HG02798 (cell line): ENCODE data around the gene GMPR.
"Not testable (repeated sequence)": the region's sequence is repeated elsewhere in the genome, so short reads cannot be mapped to it uniquely, and the experiment has no call there.

ENCODE experiments used
- ATAC-seq: cut with Tn5 transposase; IDR thresholded peaks from one replicate; pipeline ENCODE4 v1.9.1; 2021; ENCODE audit warnings: mild to moderate bottlenecking; ENCODE audit not compliant: unreplicated experiment, poor library complexity

Gene GMPR

DNA sequence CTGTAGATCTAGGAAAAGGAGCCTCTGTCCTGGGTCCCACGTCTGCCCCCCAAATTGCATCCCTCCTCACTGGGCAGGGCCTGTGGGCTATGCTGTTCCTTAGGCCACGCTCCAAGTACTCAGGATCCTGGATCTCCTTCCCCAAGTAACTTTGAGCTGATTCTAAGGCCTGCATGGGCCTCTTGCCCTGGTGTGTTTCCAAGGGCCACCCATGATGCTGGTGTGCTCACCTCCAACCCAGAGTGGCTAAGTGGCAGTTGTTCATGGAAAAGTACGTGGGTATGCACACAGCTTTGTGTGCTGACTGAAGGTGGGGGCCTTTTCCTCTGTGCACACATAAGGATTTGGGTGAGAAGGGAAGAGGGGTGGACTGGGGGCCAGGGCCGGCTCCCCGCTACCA lies 5.3 kb downstream of the GMPR start:
- no peak for ATAC-seq

DNA sequence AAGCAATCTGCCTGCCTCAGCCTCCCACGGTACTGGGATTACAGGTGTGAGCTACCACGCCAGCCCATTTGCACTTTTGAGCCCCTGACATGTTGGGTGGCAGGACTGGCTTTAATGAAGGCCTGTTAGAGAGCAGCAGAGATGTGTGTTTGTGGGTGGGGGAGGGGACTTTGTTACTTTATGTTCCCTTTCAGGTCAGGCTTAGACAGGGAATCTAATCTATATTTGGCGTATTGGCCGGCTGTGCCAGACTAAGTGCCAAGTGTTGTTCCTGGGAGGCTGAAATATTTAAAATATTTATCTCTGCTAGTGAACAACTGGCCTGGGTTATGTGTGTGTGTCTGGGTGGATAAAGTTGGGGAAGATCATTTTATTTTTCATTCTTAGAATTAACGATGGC lies 6.1 kb downstream of the GMPR start:
- no peak for ATAC-seq

DNA sequence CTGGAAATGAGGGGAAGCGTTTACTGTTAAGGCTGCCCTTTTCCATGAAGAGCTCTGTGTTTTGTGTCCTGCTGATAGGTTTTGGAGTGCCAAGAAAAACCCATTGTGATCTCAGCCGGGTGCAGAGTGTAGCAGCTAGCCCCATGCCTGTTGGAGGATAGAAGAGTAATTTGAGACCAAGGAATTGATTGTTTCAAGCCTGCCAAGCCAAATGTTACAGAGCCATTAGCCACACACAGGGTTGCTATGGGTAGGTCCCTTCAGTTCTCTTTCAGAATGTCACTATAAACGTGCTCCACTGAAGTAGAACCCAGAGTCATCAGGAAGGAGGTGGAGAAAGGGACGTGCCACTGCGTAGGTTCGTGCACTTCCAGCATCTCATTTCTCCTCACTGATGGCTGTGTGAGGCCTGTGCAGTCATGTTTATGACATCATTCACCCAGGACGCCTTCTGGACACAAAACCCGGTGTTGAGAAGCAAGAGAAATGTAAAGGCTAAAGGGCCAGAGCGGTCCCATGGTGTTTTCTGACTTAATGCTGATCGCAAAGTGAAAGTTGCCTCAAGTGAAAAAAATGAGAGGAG lies 6.6 kb downstream of the GMPR start:
- ATAC-seq, result no peak

DNA sequence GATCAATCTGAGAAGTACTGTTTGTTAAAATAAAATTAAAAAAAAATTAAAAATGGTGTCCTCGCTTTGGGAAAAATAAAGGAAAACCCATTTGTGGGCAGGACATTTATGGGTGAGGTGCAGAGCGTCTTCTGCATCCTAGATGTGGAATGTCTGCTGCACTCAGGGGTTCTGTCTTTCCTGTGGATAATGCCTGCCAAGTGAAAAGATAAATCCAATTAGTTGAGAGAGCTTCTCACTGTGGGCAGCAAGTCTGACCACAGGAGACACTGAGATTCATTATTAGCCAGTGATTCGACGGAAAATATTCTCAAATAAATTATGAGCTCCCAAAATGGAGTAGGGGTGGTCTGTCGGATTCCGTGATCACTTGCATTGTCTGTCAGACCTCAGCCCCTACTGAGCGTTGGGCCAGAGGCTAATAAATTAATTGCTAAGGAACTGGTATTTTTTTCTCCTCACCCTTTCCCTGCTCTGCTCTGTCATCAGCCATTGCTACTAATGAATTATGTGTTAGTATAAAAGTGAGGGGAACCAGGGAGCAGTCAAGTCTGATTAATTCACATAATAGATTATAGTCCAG lies 10.0 kb downstream of the GMPR start:
- no peak for ATAC-seq

DNA sequence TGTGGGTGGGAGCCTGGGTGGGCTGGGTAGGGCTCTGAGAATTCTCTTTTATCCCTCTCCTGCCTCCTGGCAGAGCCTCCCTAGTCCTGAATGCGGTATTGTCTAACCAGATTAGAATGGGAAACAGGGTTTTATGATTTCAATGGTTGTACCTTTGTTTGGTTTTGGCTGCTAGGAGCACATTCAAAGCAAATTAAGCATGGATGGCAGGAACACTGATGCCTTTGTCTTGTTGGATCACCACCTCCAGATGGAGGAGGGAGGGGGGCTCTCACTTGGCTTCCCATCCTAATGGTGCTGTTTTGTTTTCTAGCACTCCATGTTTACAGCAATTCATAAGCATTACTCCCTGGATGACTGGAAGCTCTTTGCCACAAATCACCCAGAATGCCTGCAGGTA lies 11.6 kb downstream of the GMPR start:
- ATAC-seq, result no peak

DNA sequence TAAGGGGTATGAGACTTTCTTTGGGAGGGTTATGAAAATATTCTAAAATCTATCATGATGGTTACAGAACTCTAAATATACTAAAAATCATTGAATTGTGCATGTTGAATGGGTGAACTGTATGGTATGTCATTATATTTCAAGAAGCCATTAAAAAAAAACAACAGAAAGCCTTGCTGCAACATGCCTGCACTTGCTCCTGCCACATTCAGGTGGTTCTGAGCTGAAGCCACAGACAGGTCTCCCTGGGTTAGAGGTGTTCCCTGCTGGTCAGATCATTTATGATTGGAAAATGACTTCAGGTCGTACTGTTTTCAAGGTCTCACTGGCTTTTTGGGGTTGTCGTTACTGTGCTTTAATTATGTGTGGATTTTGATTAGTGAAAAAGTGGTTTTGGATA lies 13.3 kb downstream of the GMPR start:
- no peak for ATAC-seq

DNA sequence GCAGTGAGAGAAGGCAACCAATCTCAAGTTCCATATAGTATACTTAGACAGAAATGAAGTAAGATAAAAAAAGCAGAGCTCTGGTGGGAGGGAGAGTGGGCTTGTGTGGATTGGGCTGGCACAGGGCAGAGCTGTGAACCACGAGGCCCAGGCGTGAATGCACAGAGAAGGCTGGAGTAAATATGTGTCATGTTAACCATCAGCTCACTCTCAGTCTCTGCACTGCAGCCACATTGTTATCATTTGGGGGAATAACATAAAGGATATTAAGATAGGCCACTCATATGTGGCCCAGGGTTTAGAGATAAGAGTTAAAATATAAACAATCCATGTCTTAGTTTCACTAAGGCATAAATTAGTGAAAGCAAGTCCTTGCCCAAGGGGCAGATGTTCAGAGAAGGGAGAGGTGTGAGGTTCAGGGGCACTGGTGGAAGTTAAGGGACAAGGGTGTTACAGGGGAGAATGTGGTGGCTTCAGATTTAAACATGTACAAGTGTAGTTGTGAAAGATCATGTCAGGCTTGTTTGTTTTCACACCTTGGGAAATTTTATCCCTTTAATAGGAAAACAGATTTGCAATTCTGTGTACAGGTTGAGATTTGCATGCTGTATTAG lies 14.4 kb downstream of the GMPR start:
- ATAC-seq, result no peak

DNA sequence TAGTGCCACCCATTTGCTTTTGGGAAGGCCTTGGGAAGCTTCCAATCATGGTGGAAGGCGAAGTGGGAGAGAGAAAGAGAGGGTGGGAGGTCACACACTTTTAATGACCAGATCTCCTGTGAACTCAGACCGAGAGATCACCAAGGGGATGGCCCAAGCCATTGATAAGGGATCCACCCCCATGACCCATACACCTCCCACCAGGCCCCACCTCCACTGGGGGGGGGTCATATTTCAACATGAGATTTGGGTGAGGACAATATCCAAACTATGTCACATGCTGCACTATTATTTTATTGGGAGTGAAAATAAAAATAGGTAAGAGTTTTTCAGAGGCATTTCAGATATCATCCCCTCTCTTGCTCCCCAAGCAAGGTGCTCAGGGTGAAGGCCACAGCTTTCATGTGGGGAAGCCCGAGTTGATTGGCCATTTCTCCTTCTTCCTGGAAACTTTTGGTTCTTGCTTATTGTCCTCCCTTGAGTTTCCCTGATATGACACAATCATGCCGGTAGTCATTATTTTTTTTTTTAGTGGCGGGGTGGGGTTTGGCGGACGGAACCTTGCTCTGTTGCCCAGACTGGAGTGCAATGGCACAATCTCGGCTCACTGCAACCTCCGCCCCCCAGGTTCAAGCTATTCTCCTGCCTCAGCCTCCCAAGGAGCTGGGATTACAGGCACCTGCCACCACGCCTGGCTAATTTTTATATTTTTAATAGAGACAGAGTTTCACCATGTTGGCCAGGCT lies 15.2 kb downstream of the GMPR start:
- ATAC-seq, result no peak

DNA sequence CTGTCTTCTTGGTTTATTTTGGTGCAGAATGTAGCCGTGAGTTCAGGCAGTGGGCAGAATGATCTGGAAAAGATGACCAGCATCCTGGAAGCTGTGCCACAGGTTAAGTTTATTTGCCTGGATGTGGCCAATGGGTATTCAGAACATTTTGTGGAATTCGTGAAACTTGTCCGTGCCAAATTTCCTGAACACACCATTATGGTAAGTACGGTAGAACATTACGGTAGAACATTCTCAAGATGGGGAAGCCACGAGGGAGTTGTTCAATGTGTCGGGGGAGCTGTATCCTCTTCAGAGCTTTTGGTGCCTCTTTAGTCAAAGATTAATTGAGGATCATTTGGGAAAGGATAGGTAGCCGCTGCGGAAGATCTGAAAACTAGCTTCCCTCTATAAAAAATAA lies 16.1 kb downstream of the GMPR start:
- ATAC-seq, result no peak

DNA sequence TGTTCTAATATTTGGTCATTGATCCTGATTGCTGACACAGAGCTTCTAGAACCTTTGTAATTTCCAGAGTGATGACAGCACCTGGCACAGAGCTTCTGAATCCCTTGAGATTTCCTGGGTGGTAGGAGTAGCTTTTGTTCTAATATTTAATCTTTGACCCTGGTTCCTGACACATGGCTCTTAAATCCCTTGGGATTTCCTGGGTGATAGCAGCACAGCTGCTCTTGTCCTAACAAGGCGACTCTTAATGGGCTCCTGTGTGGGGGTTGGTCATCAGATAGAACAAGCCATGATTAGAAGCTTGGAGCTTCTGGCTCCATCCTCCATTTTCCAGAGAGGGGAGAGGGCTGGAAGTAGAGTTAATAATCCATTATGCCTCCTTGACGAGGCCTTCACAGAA lies 18.4 kb downstream of the GMPR start:
- no peak for ATAC-seq

DNA sequence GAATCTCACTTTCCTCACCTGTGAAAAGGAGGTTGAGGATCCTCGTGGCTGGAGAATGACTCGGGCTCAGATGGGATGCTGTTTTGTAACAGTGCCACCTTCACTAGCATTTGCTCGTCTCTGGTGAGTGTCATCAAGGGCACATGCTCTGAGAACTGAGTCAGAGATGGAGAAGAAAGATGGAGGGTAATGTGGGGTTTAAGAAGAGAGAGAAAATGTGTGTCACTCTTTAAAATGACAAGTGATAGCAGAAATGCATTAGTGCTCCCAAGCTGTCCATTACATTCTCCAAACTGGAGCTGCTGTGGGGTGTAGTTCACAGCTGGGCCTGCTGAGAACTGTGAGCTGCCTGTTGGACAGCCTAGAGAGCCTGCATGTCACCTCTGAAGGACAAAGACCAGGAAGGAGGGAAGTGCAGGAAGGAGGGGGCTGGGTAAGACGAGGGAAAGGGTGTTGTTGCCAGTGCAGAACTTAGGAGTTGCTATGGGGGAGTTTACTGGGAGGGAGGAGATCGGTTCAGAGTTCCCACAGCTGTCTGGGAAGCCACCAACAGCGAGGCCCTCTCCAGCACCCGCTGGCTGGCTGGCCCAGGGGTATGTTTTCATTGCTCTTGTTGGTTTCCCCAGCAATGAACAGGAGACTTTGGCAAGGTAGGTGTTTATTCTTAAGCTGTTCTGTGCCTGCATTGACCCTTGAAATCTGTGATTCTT lies 19.8 kb downstream of the GMPR start:
- ATAC-seq, result no peak

DNA sequence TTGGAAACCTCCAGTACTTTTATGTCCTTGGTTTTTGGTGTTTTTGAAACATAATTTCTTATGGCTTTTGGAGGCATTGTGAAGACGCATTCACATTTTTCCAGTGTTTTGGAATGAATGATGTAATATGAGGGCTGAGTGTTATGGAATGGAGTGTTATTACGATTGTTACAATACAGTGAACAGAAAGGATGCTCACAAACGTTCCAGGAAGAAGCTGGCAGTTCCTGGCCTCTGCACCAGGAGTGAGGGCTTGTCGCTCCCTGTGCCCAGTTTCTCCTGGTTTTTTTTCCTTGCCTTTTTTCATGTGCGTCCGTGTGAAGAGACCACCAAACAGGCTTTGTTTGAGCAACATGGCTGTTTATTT lies 20.3 kb downstream of the GMPR start:
- no peak for ATAC-seq

DNA sequence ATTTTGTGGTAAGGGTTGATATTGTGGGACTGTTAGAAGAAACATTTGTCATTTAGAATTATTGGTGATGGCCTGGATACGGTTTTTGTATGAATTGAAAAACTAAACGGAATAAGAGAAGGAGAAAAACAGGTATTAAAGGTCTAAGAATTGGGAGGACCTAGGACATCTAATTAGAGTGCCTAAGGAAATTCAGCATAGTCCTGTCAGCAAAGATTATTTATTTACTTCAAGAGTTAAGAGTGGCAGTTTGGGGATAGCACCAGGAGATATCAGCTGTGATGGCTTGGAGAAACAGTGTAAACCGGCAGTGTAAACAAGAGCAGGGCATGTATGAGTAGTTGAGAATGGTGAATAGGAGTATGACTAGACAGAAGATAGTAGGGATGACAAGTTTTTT lies 21.2 kb downstream of the GMPR start:
- ATAC-seq, result not testable (repeated sequence)

DNA sequence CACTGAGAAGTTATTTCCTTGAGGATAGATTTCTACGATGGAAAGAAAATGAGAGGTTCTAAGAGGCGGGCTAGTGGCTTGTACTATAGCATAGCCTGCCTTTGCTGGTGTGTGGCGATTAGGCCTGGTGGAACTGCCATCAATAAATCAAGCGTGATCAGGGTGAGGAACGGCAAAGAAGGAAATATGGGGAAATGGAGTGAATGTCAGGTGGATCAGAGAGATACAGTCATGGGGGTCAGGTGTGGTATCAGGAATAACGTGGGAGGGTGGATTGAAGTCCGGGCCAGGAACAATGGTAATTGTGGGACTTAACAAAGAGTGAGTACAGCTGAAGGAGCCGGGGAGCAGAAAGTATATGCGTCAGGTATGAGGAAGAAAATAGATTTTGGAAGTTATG lies 22.2 kb downstream of the GMPR start:
- not testable (repeated sequence) for ATAC-seq

DNA sequence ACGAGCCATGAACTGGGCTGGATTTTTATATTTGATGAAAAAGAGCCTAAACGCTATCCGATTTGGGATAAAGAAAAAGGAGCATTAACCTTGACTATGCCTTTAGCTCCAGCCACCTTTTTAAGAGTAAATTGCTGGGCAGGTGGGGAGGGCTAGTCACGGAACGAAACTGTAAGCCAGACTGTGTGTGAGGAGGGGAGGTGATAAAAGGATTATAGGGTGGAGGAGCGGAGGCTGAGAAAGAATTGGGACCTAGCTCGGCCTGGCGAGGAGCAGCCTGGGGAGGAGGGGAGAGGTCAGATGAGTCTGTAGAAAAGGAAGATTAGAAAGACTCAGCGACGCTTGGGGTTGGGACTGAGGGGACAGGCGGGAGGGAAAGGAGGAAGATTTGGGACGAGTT lies 24.4 kb downstream of the GMPR start:
- not testable (repeated sequence) for ATAC-seq

DNA sequence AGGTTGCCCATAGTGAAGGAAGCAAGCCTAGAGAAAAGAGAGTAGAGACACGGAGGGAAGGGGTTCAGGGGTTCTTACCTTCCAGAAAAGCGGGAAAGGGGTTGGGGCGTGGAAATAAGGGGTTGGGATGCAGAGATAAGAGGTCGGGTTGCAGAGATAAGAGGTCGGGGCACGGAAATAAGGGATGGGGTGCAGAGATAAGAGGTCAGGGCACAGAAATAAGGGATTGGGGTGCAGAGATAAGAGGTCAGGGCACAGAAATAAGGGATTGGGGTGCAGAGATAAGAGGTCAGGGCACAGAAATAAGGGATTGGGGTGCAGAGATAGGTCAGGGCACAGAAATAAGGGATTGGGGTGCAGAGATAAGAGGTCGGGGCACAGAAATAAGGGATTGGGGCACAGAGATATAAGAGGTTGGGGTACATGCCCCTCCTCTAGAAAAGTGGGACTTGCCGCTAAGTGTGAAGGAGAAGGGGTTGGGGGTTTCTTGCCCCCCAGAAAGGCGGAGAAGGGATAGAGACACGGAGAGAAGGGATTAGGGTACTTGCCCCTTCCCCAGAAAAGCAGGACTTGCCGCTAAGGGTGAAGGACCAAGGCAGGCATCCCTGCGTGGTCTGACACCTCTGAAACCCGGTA lies 25.2 kb downstream of the GMPR start:
- not testable (repeated sequence) for ATAC-seq

DNA sequence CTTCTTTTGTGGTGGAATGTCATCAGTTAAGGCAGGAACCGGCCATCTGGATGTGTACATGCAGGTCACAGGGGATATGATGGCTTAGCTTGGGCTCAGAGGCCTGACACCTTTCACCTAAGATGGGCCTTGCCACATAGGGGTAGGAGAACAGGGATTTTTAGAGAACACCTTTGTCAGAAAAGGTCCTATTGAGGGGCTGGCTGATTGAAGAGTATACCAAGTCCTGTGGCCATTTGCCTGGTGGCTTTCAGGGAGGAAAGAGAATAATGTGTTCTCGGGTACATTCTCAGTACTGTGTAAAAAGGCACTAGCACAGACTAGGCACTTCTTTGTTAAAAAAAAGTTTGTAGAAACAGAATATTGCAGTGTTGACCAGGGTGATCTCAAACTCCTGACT lies 26.4 kb downstream of the GMPR start:
- ATAC-seq, result no peak

DNA sequence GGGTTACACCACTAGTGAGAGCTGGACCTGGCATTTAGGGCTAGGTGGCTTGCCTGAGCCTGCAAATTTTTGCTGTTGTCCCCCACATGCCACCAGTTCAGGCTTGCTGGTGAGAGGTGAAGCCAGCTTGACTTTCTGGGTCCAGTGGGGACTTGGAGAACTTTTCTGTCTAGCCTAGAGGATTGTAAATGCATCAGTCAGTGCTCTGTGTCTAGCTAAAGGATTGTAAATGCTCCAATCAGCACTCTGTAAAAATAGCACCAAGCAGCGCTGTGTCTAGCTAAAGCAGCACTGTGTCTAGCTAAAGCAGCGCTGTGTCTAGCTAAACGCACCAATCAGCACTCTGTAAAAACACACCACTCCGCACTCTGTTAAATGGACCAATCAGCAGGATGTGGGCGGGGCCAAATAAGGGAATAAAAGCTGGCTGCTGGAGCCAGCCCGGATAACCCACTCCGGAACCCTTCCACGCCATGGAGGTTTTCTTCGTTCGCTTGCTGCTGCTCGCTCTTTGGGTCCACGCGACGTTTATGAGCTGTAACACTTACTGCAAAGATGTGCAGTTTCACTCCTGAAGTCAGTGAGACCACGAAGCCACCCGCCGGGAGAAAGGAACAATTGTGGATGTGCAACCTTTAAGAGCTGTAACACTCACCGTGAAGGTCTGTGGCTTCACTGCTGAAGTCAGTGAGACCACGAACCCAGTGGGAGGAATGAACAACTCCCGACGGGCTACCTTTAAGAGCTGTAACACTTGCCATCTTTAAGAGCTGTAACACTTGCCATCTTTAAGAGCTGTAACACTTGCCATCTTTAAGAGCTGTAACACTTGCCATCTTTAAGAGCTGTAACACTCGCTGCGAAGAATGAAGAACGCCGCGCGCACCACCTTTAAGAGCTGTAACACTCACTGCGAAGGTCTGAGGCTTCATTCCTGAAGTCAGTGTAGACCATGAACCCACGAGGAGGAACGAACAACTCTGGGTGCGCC lies 27.3 kb downstream of the GMPR start:
- ATAC-seq, result no peak
